A673 (cell line): ENCODE data around the gene UNC5A. TPM values are rescaled to one million over a fixed set of nuclear protein-coding genes. Genes with fewer than 3 reads are reported as not detected.

Experiments used
- BruUV-seq: library from RNA; stranded (reverse); fragments of 400-500 nt; replicated peaks from 2 replicates; lab custom pipeline; 2021; lab: Mats Ljungman, UMichigan
- CTCF ChIA-PET: fragments of 300-600 bp; sonication (Branson Sonifier 250); formaldehyde crosslinking; loops from one replicate; lab custom pipeline; 2022; ENCODE audit warnings: antibody characterized with exemption; lab: Charles Lee
- POLR2A ChIA-PET: fragments of 300-600 bp; sonication (Branson Sonifier 250); formaldehyde crosslinking; loops from one replicate; lab custom pipeline; 2022; ENCODE audit warnings: antibody characterized with exemption; ENCODE audit not compliant: low non-redundant PET; lab: Charles Lee
- DNase-seq: peaks from one replicate; pipeline ENCODE4 v3.0.0-alpha.2; 2015; ENCODE audit warnings: low spot score
- H3K27ac ChIP-seq: fragments of 200-600 bp; sonication (generic); 2 replicates; pipeline ENCODE4 v1.5.1; 2016; ENCODE audit warnings: mixed run types, low read depth, mild to moderate bottlenecking, mixed read lengths, antibody characterized with exemption, low read length; ENCODE audit not compliant: poor library complexity, severe bottlenecking
- H3K27me3 ChIP-seq: fragments of 200-600 bp; sonication (generic); replicated peaks from 2 replicates; pipeline ENCODE4 v1.6.1; 2017; ENCODE audit warnings: mixed run types, low read depth, mild to moderate bottlenecking, mixed read lengths, antibody characterized with exemption, low read length; ENCODE audit not compliant: insufficient read depth, poor library complexity
- H3K36me3 ChIP-seq: fragments of 200-600 bp; sonication (generic); 2 replicates; pipeline ENCODE4 v1.6.1; 2016; ENCODE audit warnings: mixed run types, mild to moderate bottlenecking, mixed read lengths, antibody characterized with exemption, low read length; ENCODE audit not compliant: insufficient read depth, poor library complexity, severe bottlenecking
- H3K4me1 ChIP-seq: fragments of 200-600 bp; sonication (generic); 2 replicates; pipeline ENCODE4 v1.6.1; 2017; ENCODE audit warnings: mixed run types, mild to moderate bottlenecking, mixed read lengths, antibody characterized with exemption, low read length; ENCODE audit not compliant: insufficient read depth, poor library complexity, severe bottlenecking
- H3K4me3 ChIP-seq: fragments of 200-600 bp; sonication (generic); 2 replicates; pipeline ENCODE4 v1.5.1; 2016; ENCODE audit warnings: low read depth, mixed run types, mild to moderate bottlenecking, mixed read lengths, low read length; ENCODE audit not compliant: poor library complexity, severe bottlenecking
- H3K9me3 ChIP-seq: fragments of 200-600 bp; sonication (generic); 2 replicates; pipeline ENCODE4 v1.6.1; 2016; ENCODE audit warnings: mixed run types, low read depth, mild to moderate bottlenecking, mixed read lengths, antibody characterized with exemption, low read length; ENCODE audit not compliant: poor library complexity, severe bottlenecking
- CTCF ChIP-seq: fragments of 300-800, 200-600 bp; sonication (generic); conservative IDR thresholded peaks from 2 replicates; pipeline ENCODE4 v1.5.1; 2017; ENCODE audit warnings: low read depth, mild to moderate bottlenecking, antibody characterized with exemption, low read length, moderate library complexity, mixed read lengths
- EZH2 ChIP-seq: fragments of 200-600 bp; sonication (generic); IDR thresholded peaks from 2 replicates; pipeline ENCODE4 v1.6.1; 2017; ENCODE audit warnings: borderline replicate concordance, low read depth, mild to moderate bottlenecking, mixed read lengths, antibody characterized with exemption, low read length; ENCODE audit not compliant: poor library complexity, severe bottlenecking
- intact Hi-C: fragments of 100-400 bp; cut with micrococcal nuclease; formaldehyde crosslinking; loops from one replicate; pipeline ENCODE4 v1.10.0; 2022; ENCODE audit not compliant: unreplicated experiment
- total RNA-seq: library from RNA; stranded (reverse); gene quantifications from 2 replicates; pipeline ENCODE4 v1.2.3, GENCODE V29; 2021

The UNC5A gene
- total RNA-seq, 1 experiment from 2014 or later, result 7.5 TPM

- H3K4me1 ChIP-seq, result no peaks in the 10 kb centered on the region
- no TSS peak for BruUV-seq
- H3K36me3 ChIP-seq, result no peaks in the 10 kb centered on the region
- ChIA-PET CTCF (interaction anchor here (0.6 kb wide), 1 partner anchor 162 kb away, joined by 14 read pairs; no protein-coding TSS in a partner anchor), POLR2A (no interaction called here)
- no peak for DNase-seq
- H3K9me3 ChIP-seq, result no peaks in the 10 kb centered on the region
- no peak for TF ChIP-seq EZH2
- no peak for TF ChIP-seq CTCF
- intact Hi-C loops, result no loop called here
- H3K27ac ChIP-seq, result no peak overlapping the region
- H3K4me3 ChIP-seq, result no peak overlapping the region
- H3K27me3 ChIP-seq, result no peaks in the 10 kb centered on the region
These were observed 41.7 kb downstream of the UNC5A start for GRCh38 chr5:176851871-176852658.

- no peak overlapping the region for H3K4me3 ChIP-seq
- H3K36me3 ChIP-seq, result no peaks in the 10 kb centered on the region
- no TSS peak for BruUV-seq
- ChIA-PET CTCF (no interaction called here), POLR2A (no interaction called here)
- H3K27ac ChIP-seq, result no peak overlapping the region
- H3K27me3 ChIP-seq, result no peaks in the 10 kb centered on the region
- no peak for DNase-seq
- no peak for TF ChIP-seq EZH2
- no peak for TF ChIP-seq CTCF
- intact Hi-C loops, result no loop called here
- H3K9me3 ChIP-seq, result no peaks in the 10 kb centered on the region
- H3K4me1 ChIP-seq, result no peaks in the 10 kb centered on the region
These were observed 42.9 kb downstream of the UNC5A start for GRCh38 chr5:176853151-176853778.

GRCh38 chr5:176854164-176854563, 43.8 kb downstream of the UNC5A start:
- CTCF ChIA-PET, result no interaction called here
- Histone ChIP-seq H3K4me3 (no peak overlapping the region), H3K27ac (no peak overlapping the region), H3K36me3 (no peaks in the 10 kb centered on the region), H3K27me3 (no peaks in the 10 kb centered on the region), H3K9me3 (no peaks in the 10 kb centered on the region), H3K4me1 (no peaks in the 10 kb centered on the region)
- intact Hi-C loops, result no loop called here
- POLR2A ChIA-PET, result no interaction called here
- DNase-seq, result no peak
- TF ChIP-seq EZH2 (no peak), CTCF (no peak)
- no TSS peak for BruUV-seq
